Middle frontal gyrus (tissue), 1 donor: Measurements from ENCODE around the gene AATF.

ENCODE experiments used
- DNase-seq: peaks from one replicate; pipeline ENCODE4 v3.0.0-alpha.2; 2015; ENCODE audit warnings: low spot score; ENCODE audit errors: extremely low spot score

The AATF gene

GRCh38 chr17:36941265-36942010, 7.3 kb upstream of the AATF start:
- no peak for DNase-seq

GRCh38 chr17:36942019-36942599, 6.6 kb upstream of the AATF start:
- no peak for DNase-seq

DNA sequence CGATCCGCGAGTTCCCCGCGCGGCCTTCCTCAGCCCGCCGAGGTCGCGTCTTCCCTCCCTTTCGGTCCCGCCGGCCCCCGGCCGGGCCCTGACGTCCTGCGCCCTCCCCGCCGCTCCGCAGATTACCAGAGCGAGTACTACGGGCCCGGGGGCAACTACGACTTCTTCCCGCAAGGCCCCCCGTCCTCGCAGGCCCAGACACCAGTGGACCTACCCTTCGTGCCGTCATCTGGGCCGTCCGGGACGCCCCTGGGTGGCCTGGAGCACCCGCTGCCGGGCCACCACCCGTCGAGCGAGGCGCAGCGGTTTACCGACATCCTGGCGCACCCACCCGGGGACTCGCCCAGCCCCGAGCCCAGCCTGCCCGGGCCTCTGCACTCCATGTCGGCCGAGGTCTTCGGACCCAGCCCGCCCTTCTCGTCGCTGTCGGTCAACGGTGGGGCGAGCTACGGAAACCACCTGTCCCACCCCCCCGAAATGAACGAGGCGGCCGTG, 6.1 kb upstream of the AATF start:
- DNase-seq, result no peak

GRCh38 chr17:36943250-36944191, 5.2 kb upstream of the AATF start:
- no peak for DNase-seq

DNA sequence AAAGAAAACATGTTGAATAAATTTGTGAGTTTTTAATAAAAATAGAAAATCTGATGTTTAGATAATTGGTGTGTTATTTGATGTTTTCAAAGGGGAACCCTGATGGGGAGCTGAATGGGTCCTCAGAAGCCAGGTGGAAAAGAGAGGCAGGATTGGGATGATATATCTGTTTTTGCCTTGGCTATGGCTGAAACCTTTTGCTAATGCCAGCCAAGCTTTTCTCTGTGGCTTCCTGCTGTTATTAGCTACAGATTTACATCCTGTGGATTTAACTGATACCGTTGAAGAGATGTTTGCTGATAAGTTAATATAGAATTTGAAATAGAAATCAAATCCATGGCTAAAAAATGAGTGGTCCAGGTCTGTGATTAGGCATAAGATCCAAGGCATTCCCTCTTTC, 4.2 kb upstream of the AATF start:
- DNase-seq, result no peak

DNA sequence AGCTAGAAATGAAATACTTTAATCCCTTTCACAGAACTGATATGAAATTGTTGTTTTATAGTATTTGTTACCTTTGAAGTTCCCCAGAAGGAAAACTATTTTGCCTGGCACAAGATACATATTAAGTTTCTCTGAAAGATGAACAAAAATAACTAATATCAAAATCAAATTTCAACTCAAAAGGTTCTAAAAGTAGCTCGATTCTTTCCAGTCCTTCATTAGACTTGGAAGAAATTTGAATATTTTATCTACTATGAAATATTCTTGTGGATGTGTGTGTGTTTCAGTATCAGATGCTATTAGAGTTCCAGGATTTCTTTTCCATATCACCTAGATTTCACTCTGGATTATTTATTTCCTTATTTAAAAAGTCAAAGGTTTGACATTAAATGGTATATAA, 3.6 kb upstream of the AATF start:
- DNase-seq, result no peak

DNA sequence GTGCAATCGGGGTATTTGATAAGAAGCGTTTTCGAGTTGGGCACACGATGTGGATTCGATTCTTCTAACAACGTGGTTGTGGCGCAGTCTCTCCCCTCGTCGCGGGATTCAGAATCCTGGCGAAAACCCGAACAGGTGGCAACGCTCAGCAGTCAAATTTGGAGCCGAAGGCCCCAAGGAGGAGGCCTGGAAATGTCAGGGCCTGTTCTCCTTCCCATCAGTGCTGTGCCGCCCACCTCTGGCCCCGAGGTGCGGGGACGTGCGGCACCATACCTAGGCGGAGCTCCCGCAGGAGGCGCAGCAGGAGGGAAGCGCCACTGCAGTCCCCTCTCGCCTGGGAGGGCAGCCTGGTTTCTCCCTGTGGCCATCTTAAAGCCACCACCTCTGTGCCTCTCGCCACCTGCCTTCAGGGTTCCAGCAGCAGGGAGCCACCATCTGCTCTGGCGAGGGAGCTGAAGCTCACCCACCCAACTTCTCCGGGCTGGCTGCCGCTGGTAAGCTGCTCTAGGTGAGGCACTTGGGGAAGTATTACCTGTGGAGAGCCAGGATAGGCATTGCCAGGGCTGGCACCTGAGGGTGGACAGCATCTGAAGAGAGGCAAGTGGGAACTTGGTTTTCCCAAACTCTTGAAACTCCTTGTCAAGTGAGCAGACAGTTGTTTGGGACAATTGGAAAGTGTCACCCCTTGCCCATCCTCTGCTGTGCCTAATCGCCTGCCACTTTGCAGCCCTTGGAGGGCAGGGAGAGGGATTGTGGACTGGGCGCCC, 2.6 kb upstream of the AATF start:
- no peak for DNase-seq

DNA sequence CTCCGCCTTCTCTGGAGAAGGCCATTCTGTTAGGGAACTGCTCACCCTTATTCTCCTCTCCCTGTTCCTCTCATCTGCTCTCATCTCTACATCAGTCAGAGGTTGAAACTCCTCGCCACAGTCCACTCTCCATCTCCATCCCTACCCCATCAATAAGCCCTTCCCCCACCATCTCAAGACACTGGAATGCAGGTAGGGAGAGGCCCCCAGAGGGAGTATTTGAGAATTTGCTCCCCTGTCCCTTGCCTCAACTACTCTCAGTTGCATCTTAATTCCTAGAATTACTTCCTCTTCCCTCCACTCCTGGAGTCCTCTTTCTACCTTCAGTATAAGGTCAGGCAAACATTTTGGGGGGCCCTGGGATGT, 2.0 kb upstream of the AATF start:
- DNase-seq, result no peak

DNA sequence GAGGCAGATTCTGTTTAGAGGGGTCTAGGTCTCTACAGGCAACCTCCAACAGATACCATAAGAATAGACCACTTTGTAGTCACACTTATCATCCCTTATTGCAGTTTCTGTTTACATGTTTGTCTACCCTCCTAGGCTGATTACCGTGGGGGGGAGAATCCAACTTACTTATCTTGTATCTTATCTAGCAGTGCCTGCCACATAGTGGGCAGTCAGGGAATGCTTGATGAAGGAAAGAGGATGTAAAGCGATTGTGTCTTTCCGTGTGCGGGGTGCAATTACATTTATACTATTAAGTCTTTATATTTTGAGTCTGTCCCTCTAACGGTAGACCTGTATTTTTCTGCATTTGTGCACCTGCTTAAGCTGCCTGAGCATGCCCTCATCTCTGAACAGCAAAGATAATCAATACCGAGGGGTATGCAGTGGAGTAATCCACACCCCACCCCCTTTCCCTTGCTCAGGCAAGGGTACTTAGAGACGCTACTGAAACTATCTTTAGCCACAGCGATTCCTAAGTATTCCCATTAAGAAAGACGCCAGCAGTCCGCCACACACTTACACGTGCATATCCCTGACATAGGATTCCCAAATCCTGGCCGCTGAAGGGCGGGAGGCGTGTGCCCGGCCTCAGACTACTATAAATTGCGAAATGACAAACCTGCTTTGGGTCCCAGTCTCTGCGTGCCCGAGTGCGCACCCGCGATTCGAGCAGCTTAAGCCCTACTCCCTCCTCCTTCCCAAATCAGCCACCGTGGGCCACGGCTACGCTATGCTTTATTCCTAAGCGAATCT, 635 bp upstream of the AATF start:
- no peak for DNase-seq

DNA sequence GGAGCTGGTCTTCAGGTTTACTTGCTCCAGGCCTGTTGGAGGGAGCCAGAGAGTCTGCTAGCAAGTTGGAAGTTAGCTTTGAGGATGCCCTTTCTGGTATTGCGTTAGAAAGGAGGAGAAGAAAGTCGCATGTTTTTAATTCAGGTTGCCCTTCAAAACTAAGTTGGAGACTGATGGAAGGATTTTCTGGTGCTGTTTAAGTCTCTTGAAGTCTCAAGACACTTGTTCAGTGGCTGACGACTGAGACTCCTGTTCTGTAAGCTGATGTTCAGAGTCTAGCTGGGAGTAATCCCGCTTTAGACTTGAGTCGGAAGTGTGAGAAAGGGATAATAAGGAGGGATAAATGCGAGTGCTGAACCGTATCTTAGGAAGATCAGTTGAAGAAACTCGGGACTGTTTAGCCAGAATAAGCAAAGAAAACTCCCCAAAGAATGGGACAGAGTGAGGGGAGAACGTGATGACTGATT, 740 bp downstream of the AATF start:
- no peak for DNase-seq

GRCh38 chr17:36950027-36950426, 1.3 kb downstream of the AATF start:
- DNase-seq, result no peak

DNA sequence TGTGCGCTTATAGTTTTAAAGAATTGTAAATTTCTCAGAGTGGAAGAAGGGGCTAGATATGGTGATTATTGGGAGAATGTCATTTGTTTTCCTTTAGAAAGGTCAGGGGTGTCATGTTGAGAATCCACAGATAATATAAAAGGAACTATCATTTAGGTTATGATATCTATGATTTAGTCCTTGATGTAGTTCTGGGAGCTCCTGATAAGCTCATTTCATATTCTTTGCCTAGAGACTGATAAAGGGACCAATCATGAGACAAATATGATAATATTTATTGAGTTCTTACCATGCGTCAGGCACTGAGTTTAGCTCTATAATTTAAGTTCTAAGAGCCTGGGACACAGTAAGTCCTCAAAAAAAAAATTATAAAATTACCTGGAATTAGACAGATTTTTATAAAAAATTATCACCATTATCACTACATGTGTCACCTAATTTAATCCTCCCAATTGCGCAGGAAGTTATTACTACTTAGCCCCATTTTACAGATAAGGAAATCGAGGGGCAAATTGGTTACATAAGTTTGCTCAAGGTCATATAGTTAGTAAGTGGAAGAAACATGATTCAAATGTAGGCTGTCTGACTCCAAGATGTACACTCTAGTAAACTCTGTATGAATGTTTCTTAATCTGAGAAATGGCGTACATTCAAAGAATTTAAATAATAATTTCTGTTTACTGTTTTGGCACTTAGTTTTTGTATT, 2.5 kb downstream of the AATF start:
- no peak for DNase-seq

DNA sequence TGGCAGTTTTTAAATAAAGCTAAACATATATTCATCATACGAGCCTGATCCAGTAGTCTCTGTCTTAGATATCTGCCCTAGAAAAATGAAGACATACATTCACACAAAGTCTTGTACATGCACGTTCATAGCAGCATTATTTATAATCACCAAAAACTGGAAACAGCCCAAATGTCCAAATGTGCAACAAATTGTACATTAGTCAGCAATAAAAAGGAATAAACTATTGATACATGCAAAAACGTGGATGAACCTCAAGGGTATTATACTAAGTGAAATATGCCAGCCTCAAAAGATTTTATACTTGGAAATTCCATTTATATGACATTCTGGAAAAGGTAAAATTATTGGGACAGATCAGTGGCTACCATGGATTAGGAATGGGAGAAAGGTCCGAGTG, 22.8 kb downstream of the AATF start:
- no peak for DNase-seq

- DNase-seq, result no peak
Observed at GRCh38 chr17:36972186-36972700, 23.5 kb downstream of the AATF start.

DNA sequence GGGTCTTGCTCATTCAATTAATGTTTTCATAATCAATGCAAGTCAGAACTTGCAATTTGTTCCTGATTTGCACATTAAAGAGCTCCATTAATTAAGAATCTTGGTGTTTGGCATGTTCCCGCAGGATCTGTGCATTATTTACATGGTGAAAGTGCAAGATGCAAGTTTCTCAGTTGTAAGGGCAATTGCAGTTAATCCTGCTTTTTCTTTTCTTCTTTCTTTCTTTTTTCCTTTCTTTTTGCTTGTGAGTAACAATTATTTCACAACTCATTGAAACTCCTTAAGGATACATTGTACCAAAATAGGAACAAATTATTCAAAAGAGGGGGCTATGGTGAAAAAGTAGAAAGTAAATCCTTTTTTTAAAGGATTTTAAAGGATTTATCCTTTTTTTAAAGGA, 24.2 kb downstream of the AATF start:
- no peak for DNase-seq

DNA sequence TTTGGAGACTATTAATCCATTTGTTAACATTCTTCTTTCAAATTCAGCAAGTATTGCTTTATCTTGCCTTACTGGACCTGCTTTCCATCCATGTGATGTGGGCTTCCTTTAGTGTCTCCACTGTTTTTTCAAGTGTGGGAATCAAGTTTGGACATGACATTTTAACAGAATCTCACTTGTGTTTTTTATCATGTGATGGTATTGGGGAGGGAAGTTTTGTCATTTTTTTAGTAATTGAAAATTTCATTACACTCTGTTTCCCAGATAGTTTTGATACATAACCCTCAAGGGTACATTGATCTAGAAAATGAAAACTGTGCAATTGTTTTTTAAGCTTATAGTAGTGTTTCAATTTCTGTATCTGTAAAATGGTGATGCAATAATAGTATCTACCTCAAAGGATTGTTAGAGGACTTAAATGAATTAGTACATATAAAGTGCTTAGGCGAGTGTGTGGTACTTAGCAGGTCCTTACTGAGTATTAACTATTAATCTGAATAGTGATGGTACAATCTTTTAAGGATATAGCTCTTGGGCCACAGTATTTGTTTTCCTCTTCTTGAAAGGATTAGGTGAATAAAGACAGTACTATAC, 27.3 kb downstream of the AATF start:
- DNase-seq, result no peak

DNA sequence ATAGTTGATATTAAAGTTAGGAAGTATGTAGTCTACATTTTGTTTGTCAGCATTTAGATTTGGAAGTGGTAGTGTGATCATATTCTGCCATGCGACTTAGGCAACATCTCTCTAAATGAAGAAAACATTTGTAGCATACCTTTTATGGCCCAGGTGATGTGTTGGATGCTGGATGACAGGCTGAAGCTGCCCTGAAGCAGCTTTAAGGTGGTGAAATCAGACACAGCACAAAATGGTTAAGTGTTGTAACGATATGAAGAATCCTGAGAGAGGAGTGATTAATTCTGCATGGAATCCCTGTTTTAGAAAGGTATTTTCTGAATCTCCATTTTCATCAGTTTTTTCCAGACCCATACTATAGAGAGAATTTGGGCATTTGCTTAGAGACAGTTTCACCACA, 28.3 kb downstream of the AATF start:
- no peak for DNase-seq

- no peak for DNase-seq
Observed at GRCh38 chr17:36977568-36977967, 28.8 kb downstream of the AATF start.
